GM21786 (cell line): ENCODE data around the gene DSP.

ENCODE experiments used
- ATAC-seq: cut with Tn5 transposase; IDR thresholded peaks from one replicate; pipeline ENCODE4 v1.9.1; 2021; ENCODE audit not compliant: unreplicated experiment

Gene DSP

DNA sequence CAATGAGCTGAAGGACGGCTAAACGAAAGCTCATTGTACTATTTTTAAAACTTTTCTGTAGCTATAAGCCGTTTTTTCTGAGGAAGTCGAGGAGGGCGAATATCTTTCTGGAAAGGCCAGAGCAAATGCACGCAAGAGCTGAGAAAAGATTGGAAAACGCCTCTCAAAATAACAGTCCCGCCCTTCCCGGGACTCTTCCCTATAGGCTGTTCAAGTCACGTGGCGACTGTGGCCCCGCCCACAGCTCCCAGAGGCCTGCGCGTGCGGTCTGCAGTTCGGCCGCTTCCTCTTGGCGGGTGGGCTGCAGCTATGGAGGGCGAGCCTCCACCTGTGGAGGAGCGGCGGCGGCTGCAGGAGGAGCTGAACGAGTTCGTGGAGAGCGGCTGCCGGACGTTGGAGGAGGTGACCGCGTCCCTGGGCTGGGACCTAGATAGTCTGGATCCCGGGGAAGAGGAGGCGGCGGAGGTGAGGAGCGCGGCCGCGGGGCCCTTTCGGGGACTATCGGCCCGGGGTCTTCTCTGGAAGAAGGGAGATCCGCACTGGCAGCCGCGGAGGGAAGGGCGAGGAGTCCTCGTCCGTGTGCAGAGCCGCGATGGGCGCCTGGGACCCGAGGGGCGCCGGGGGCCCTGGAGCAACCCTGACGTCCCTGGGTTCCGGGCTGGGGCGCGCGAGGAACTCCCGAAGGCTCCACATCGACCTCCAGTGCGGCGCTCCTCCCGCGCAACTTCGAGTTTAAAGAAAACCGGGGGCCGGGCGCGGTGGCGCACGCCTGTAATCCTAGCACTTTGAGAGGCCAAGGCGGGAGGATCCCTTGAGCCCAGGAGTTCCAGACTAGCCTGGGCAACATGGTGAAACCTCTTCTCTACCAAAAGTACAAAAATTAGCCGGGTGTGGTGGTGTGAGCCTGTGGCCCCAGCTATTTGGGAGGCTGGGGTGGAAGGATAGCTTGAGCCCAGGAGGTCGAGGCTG, 48.8 kb downstream of the DSP start, which contains the start of gene SNRNP48:
SNRNP48 (plus strand) TSS at position 250 of the 969 bp plus-strand sequence; CDS start at position 310, 60 bp downstream.
- ATAC-seq = peak; percentile 100

DNA sequence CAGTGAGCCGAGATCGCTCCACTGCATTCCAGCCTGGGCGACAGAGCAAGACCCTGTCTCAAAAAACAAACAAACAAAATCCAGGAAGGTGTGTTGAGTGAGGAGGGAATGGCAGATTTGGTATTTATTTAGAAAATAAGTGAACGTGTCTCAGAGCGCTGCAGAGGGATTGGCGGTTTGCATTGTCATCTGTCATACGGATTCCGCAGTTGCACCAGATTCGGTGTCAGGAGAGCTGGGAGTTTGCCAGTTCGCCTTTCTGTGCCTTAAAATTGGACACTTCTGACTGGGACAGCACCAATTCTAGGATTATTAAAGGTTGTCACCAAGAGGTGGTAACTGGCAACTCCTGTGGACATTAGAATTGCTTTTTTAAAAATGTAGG, 49.4 kb downstream of the DSP start:
- ATAC-seq = no peak

DNA sequence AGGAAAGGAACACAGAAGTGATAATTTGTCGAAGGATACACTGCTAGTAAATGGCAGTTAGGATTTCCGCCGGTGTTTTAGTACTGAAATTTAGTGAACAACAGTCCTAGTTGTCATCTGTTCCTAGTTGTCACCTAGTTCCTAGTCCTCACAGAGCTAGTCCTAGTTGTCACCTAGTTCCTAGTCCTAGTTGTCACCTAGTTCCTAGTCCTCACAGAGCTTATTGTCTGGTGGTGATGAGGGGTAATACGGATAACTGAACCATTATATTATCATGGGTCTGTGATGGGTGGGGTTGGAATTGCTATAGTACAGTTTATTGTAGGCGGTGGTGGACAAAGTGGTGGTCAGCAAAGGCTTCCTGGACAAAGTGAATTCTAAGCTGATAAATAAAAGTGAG, 50.3 kb downstream of the DSP start:
- no peak for ATAC-seq

DNA sequence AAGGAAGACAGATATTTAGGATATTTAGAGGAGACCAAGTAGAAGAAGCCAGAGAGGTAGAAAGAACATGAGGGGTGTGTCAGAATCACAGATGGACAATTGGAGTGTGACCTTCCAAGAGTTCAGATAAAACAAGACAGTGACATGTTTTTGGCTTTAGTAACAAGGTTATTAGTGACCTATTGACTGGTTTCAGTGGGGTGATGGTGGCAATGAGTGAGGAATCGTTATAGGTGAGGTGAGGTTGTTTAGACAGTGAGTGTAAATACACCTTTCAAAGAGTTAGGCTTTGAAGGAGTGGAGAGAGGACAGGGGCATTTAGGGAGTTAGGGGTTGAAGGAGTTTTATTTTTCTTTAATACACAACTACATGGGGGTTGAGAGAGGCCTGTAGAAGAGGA, 51.8 kb downstream of the DSP start:
- no peak for ATAC-seq

DNA sequence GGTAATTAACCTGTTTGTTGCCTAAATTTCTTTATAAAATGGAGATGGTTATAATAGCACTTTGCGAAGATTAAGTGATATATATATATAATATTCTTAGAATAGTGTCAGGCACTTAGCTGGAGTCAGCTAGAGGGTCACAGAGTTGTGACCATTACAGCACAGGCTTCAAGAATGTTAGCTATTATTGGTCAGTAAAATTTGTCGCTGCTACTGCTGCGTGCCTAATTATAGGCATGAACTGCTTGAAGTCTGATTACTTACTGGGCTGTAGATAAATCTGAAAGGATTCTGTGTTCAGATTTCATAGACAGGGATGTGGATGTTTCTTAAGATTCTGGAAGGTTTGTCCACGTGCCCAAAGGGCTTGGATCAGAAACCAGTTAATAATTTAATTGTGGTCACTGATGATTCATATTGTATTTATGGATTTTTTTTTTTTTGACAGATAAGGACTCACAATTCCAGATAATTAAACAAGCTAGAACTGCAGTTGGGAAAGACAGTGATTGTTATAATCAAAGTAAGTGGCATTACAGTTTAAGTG, 53.2 kb downstream of the DSP start:
- ATAC-seq = no peak

DNA sequence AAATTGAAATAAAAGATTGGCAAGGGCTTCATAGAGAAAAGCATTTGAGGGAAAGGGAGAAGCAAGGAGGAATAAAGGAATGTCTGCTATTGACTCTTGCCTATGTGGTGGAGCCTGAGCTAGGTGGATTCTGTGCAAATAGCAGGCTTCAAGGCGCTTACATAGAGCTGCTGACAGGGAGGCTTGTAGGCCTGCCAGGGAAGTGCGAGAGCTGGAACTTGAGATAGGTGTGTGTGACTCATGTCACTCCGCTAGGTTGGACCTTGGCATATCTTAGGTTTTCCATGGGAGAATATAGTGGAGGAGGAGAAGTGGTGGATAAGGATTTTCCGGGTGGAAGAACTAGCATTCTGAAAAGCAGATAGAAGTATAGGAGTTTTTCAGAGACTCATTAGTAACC, 62.5 kb downstream of the DSP start:
- no peak for ATAC-seq

DNA sequence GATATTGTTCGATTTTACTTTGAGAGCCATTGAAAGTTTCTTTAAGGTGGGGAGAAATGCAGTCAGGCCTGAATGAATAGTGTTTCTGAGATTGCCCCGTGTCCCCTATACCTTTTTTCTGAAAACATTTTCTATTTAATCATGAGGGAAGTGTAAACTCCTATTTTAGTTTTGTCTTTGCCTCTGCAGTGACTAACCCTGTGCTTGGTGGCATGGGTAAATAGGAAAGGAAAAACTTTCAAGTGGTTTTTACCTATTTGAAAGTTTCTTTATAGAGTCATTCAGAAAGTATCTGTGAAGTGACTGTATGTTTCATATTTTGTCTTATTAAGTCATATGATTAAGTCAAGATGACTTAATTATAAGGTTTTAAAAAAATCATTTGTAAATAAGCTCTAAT, 63.0 kb downstream of the DSP start:
- peak; percentile 86 for ATAC-seq

DNA sequence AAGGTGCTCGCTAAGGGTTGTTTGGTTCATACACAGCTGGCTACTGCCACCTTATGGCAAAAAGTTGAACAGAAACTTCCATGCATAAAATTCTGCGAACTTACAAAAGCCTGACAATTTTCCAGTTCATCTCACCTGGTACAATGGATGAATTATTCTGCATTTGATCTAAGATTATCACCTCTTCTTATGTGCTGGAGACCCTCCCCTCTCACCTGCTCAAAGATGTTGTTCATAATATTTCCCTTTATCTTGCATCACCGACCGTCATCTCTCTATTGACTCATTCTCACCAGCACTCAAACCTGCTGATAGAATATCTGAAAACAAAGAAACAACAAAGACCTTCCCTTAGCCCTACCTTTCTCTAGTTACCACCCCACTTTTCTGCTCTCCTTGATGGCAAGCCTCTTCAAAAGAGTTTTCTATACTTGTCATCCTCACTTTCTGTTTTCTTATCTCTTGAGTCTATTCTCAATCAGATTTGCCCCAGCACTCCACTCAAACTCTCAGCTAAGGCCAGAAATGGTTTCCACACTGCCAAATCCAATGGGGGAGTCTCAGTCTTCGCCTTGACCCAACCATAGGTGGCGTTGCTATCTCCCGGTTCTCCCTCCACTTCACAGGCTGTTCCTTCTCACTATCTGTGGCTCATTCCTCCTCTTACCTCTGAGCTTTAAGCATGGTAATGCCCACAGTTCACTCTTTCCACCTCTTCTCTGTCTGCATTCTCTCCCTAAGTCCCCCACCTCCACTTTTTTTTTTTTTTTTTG, 74.3 kb downstream of the DSP start:
- no peak for ATAC-seq

DNA sequence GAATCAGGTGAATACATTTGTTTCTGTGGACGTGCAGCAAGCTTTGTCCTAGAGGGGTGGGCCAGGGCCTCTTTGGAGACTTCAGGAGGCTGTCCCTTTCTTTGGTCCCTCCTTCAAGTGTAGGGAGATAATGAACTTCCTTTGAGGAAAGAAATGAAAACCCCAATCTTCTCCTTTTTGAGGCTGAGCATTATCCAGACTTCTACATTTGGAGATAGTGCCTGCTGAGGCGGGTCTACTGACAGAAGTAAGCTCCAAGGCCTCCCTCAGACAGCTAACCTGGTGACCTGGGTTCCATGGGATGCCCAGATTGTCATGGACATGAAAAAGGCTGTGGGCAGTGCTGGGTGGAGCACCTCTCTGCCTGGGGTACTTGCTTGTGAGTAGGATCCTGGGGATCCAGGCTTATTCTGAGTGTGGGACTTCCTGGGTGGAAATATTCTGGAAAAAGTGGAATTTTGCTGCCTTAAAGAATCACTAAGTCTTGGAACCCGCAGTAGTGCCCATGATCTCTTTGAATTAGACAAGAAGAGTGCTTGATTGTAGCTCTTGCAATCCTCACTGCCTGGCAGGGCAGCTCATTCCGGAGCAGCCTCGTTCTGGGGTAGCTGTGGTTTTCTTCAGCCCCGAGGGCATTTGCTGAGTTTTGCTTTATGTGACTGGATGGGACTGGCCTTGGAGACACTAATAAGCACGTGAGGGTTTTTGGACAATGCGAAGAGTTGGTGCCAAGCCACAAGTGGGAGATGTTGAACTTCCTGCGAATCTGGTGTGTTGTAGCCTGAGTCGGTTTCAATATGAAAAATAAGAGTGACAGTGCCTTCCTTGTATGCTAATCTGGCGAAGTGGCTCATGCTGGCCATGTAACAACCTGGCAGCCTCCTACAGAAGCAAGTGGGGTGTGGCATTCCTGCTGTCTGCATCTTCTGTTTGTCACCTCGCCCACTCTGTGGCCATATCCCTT, 76.6 kb downstream of the DSP start:
- ATAC-seq = peak; percentile 84

DNA sequence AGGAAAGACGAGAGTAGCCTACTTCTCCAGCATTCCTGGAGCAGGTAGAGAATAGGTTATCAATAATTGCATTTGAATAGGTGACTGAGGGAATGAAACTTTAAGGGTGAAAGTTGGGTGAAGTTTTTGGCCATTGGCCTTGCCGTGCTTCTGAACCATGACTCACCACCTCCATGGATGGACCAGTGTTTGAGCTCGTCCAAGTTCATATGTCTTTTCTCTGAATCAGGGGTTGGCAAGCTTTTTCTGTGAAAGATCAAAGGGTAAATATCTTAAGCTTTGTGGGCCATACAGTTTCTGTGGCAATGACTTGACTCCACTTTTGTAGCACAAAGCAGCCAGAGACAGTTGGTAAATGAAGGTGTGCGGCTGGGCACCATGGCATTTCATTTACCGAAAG, 80.3 kb downstream of the DSP start:
- ATAC-seq = no peak

DNA sequence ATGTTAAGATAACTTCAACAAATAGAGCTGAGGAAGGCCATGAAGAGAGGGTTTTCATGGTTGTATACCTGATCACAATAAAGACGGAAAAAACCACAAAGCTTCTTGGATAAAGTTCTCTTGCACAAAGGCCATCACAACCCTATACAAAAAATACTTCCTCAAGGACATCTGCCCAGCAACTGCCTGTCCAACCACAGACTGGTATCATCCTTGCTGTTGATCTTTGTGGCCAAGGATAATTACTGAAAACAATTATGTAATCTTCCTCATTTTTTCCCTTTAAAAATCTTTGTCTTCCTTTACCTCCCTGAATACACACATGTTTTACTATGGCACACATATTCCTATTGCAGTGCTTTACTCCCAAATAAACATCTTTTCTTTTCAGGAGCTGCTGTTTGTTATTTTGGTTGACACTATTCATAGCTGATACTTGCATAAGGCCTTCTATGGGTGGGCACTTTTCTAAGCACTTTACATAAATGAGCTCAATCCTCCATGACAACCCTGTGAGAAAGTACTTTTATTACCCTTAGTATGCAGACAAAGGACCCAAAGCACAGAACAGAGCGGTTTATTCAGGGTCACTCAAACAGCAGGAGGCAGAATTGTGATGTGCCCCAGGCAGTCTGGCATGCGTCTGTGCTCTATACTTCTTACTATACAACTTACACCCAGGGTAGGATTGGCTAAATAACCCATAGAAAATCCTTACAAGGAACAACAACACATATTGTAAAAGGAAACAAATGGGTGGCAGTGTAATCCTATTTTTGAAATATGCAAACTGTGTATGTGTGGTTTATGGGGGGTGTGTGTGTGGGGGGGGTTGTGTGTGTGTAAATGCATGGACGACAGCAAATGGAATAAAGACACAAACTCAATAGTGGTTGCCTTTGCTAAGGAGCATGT, 83.6 kb downstream of the DSP start:
- ATAC-seq = no peak

DNA sequence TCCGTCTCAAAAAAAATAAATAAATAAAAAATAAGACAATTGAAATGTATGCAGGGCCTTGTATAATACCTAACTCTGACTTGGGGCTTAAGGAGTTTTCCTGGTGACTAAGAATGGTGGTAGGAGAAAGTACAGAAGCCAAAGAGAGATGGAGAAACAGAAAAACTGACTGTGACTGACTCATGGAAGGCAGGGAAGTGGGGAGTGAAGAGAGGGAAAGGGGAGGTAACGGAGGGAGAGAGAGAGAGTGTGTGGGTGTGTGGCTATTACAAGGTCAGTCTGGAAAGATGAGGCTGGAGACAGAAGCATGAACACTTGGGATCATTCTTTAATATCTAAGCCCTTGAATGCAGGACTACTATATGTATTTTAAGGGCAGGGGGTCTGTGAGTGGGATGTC, 87.0 kb downstream of the DSP start:
- no peak for ATAC-seq

DNA sequence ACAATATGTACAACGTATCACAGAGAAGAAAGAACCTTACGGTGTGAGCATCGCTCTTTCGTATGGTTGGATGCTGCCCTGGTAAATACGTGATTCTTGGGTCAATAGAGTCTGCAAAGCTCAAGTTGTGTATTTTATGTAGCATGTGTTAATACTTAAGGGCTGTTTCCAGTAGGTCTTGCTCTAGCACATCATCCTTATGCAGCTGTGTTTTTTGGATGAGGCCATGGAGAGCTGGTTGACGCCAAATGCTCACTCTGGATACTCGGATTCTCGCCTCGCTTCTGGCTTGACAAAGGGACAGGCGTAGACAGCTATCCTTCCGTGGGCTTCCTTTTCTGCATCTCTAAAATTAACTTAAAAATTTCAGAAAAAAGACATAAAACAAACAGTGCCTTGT, 87.4 kb downstream of the DSP start:
- no peak for ATAC-seq

DNA sequence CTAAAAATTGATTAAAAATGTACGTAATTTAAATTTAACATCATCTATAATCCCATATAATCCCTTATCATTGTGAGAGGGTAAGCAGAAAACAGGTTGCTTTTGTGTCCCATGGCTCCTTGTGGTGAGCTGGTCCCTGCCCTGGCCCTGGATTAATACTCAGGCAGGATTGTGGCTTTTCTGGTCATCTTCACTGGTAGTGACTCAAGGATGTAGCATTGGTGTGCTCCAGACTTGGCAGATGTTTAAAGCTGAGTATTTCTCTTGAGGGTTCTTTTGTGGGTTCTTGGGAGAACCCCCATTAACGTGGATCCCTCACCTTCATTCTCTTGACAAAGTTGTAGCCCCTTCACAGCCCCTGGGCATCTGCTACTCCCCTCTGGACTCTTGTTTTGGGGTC, 87.8 kb downstream of the DSP start:
- no peak for ATAC-seq

DNA sequence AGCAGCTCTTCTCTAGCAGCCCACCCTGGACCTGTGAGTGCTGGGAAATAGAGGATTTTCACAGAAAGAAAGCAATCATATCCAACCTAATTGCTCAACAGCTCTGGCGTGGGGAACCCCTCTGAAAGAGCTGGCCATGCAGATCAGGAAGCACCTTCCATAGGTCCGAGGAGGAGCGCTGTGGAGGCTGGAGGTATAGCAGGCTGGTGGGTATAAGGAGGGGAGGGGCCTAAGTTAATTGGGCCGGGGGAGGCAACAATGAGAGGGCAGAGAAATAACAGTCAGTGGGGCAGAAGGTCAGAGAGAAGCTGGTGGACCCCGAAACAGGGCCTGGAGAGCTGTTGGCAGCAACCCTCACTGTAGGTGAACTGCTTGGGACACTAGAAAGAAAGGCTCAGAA, 89.3 kb downstream of the DSP start:
- ATAC-seq = no peak

DNA sequence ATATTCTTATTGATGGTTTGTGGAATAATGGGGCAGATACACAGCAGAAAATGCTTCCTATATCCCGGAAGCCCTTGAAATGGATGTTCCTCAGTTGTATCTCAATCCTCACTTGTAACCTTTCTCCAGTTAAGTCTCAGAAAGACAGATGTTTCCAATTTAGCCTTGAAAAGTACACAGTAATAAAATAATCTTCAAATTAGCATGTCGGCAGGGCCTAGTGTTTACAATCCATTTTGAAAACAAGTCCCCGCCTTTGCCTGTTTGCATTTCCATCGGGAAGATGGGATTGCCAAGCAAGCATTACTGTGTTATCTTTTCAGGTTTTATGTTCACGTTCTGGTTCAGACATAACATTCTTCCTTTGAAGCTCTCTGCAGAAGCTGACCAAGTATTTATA, 90.0 kb downstream of the DSP start:
- ATAC-seq = no peak

DNA sequence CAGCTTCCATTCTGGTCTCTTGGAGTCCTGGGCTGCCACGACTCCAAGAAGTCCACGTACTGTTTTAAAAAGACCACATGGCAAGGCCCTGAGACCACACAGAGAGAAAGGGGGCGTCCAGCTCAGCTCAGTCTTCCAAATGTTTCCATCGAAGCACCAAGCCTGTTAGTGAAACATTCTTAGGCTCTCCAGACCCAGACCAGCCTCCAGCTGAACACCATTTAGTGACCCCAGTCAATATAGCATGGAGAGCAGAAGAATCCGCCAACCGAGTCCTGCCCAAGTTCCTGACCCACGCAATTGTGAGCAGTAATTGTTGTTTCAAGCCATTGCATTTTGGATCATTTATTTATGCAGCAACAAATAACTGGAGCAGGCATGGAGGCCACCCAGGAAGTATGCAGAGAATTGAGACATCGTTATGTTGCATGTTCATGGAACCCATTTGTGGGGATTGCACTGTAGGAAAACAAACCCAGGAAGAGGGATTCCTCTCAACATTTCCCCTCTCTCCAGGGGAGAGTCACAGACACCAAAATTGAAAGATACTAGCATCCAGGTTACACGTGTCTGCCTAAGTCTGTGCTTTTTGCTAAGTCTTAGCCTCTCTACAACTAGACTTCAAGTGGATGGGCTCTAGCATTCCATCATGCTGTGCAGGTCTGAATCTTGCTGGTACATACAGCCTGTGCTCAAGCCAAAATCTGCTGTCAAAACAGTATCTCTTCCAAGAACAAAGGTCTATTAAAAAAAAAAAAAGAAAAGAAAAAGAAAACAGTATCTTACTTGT, 91.2 kb downstream of the DSP start:
- no peak for ATAC-seq

DNA sequence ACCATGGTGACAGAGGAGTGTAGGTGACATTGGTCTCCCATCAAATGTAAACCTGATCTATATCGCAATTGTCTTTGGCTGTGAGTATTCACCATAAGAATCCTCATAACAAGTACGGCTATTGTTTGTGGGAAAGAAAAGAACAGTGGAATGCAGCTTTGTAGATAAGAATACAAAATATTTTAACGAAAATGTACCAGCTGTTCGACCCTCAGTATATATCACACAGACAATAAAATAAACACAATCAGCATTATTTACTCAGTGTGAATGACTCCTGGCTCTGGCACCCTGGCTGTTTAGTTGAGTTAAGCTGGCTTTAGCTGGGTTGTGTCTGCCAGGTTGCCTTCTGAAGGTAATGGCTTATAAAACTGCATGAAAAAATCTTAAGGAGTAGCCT, 91.9 kb downstream of the DSP start:
- no peak for ATAC-seq

DNA sequence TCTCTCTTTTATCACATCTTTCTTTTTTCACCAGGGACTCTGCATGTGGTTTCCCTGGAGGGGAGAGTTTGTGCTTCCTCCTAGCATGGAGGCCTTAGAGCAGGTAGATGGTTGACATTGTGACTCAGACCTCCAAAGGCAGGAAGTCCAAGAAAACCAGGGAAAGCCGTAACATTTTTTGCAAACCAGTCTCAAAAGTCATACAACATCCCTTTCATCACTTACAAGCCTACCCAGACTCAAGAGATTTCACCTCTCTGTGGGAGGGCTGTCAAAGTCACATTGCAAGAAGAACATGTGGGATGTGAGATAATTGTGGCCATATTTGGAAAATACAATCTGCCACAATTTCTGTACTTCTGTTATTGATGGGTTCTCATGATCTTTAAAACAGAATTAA, 94.7 kb downstream of the DSP start:
- ATAC-seq = no peak
